Memory B cell (primary cell): ENCODE results near the gene ARHGEF7.

ENCODE experiments used
- ATAC-seq: fragments of 150-1000 bp; cut with Tn5 transposase; 2 replicates; pipeline ENCODE4 v1.10.0; 2021; ENCODE audit warnings: low read depth, mild to moderate bottlenecking, moderate library complexity
- DNase-seq, 2 donors: peaks; one replicate each; pipeline ENCODE4 v3.0.0; 2022; ENCODE audit warnings: low spot score in 2 of 2
- H3K27ac Mint-ChIP-seq: one replicate; pipeline ENCODE4 v1.8.0; 2022; ENCODE audit warnings: mild to moderate bottlenecking, moderate library complexity, mixed read lengths
- H3K27me3 Mint-ChIP-seq: one replicate; pipeline ENCODE4 v1.8.0; 2022; ENCODE audit warnings: mixed read lengths
- H3K36me3 Mint-ChIP-seq: one replicate; pipeline ENCODE4 v1.8.0; 2022; ENCODE audit warnings: mild to moderate bottlenecking, mixed read lengths
- H3K4me1 Mint-ChIP-seq: one replicate; pipeline ENCODE4 v1.8.0; 2022; ENCODE audit warnings: mixed read lengths
- H3K4me3 Mint-ChIP-seq: one replicate; pipeline ENCODE4 v1.8.0; 2022; ENCODE audit warnings: mild to moderate bottlenecking, moderate library complexity, mixed read lengths
- H3K9me3 Mint-ChIP-seq: one replicate; pipeline ENCODE4 v1.8.0; 2022; ENCODE audit warnings: mixed read lengths

Gene ARHGEF7

GRCh38 chr13:111345682-111346081, 230.6 kb downstream of the ARHGEF7 start:
- H3K4me1 Mint-ChIP-seq: no peaks in the 10 kb centered on the region
- H3K4me3 Mint-ChIP-seq: no peak overlapping the region
- H3K9me3 Mint-ChIP-seq: no peaks in the 10 kb centered on the region
- no peaks in the 10 kb centered on the region for H3K27me3 Mint-ChIP-seq
- DNase-seq (no peak), ATAC-seq (no peak)
- no peak overlapping the region for H3K27ac Mint-ChIP-seq
- peaks cover 1% of the 10 kb centered on the region for H3K36me3 Mint-ChIP-seq

DNA sequence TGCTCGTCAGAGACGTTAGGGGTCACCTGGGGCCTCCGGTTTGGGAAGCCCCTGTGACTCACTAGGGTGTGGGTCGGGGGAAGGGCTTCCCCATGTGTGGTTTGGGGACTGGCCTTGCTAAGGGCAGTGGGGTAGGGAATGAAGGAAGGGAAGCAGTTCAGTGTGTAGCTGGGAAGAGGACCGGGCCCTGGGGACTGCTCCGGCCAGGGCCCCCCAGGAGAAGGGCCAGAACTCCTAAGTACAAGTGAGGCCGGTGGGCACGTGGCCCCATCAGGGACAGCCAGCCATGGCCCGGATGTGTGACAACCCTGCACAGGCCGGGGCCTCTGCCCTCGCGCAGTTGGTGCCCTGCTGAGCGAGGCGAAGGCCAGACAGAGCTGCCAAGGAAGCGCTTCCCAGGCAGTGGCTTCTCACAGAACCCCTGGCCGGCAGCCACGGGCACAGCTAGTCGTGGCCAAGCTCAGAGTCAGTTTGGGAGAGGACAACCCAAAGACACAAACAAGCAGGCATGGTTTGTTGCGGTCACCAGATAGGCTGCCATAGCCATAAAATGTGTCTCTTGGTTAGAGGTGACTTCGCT, 231.1 kb downstream of the ARHGEF7 start:
- no peak overlapping the region for H3K27ac Mint-ChIP-seq
- H3K4me3 Mint-ChIP-seq: no peak overlapping the region
- no peaks in the 10 kb centered on the region for H3K4me1 Mint-ChIP-seq
- H3K36me3 Mint-ChIP-seq: peaks cover 1% of the 10 kb centered on the region
- DNase-seq: no peak
- ATAC-seq: no peak
- no peaks in the 10 kb centered on the region for H3K9me3 Mint-ChIP-seq
- H3K27me3 Mint-ChIP-seq: no peaks in the 10 kb centered on the region

- DNase-seq (no peak), ATAC-seq (no peak)
- Mint-ChIP-seq H3K36me3 (peaks cover 1% of the 10 kb centered on the region), H3K27ac (no peak overlapping the region), H3K4me1 (no peaks in the 10 kb centered on the region), H3K4me3 (no peak overlapping the region), H3K9me3 (peaks cover 2% of the 10 kb centered on the region), H3K27me3 (no peaks in the 10 kb centered on the region)
Observed at GRCh38 chr13:111347438-111347837, 232.3 kb downstream of the ARHGEF7 start.

DNA sequence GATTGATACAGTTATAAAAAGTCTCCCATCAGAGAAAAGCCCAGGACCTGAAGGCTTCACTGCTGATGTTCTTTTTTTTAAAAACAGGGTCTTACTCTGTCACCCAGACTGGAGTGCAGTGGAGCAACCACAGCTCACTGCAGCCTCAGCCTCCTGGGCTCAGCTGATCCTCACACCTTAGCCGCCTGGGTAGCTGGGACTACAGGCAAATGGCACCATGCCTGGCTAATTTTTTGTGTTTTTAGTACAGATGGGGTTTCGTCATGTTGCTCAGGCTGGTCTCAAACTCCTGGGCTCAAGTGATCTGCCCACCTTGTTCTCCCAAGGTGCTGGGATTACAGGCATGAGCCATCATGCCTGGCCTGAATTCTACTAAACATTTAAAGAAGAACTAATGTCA, 238.4 kb downstream of the ARHGEF7 start:
- no peak overlapping the region for H3K4me3 Mint-ChIP-seq
- DNase-seq (no peak), ATAC-seq (no peak)
- H3K27ac Mint-ChIP-seq: no peak overlapping the region
- no peaks in the 10 kb centered on the region for H3K36me3 Mint-ChIP-seq
- no peaks in the 10 kb centered on the region for H3K4me1 Mint-ChIP-seq
- H3K9me3 Mint-ChIP-seq: peaks cover 2% of the 10 kb centered on the region
- H3K27me3 Mint-ChIP-seq: no peaks in the 10 kb centered on the region

- no peak for ATAC-seq
- Mint-ChIP-seq H3K27ac (no peak overlapping the region), H3K36me3 (no peaks in the 10 kb centered on the region), H3K4me3 (no peak overlapping the region), H3K27me3 (no peaks in the 10 kb centered on the region), H3K9me3 (peaks cover 2% of the 10 kb centered on the region), H3K4me1 (no peaks in the 10 kb centered on the region)
- no peak for DNase-seq
Observed at GRCh38 chr13:111354789-111355188, 239.7 kb downstream of the ARHGEF7 start.
